ENCODE measurements around the gene ZDHHC14. TPM values are rescaled to one million over a fixed set of nuclear protein-coding genes. Genes with fewer than 3 reads are reported as not detected.

The ZDHHC14 gene
- total and polyA plus RNA-seq, 4 donors: 4.3 to 18.3 (median 8.9) TPM

- H3K27me3 ChIP-seq (ENCODE audit: control insufficient read depth in 3 of 3, insufficient read depth in 3 of 3, low read length in 2 of 3): no peaks in the 10 kb centered on the region
- H3K4me1 ChIP-seq (ENCODE audit: control insufficient read depth in 5 of 5, insufficient read depth in 5 of 5, low read length in 5 of 5): peaks cover 4 to 41% (median 12%) of the 10 kb centered on the region in 5 donors
- H3K4me3 ChIP-seq: no peak overlapping the region
- WGBS, 2 donors: 75 to 88% methylated on average over 1 of the region's 1 CpG
- DNase-seq: no peak
- H3K9ac ChIP-seq (ENCODE audit: insufficient read depth in 1 of 2, low read length in 2 of 2): no peak overlapping the region
- ATAC-seq (ENCODE audit: insufficient read depth, low FRiP score): no peak
- H3K27ac ChIP-seq (ENCODE audit: low read depth in 1 of 2, low read length in 1 of 2): no peak overlapping the region
- H3K9me3 ChIP-seq (ENCODE audit: control insufficient read depth in 4 of 4, insufficient read depth in 3 of 4, low read length in 3 of 4): no peaks in the 10 kb centered on the region
- no peak for TF ChIP-seq CTCF (IDR thresholded peaks at IDR 0.05; ENCODE audit: control extremely low read depth, extremely low read depth)
- no peaks in the 10 kb centered on the region for H3K36me3 ChIP-seq (ENCODE audit: control insufficient read depth in 4 of 4, insufficient read depth in 4 of 4, low read length in 4 of 4)
Observed at GRCh38 chr6:157522472-157522871, 141.5 kb downstream of the ZDHHC14 start.

- peaks cover 7 to 42% (median 12%) of the 10 kb centered on the region in 5 donors for H3K4me1 ChIP-seq (ENCODE audit: control insufficient read depth in 5 of 5, insufficient read depth in 5 of 5, low read length in 5 of 5)
- no peak overlapping the region for H3K4me3 ChIP-seq
- DNase-seq: no peak
- no peak overlapping the region for H3K9ac ChIP-seq (ENCODE audit: insufficient read depth in 1 of 2, low read length in 2 of 2)
- ATAC-seq (ENCODE audit: insufficient read depth, low FRiP score): no peak
- H3K9me3 ChIP-seq (ENCODE audit: control insufficient read depth in 4 of 4, insufficient read depth in 3 of 4, low read length in 3 of 4): no peaks in the 10 kb centered on the region
- 95 to 98% methylated on average over 2 of the region's 2 CpGs for WGBS, 2 donors
- no peak for TF ChIP-seq CTCF (IDR thresholded peaks at IDR 0.05; ENCODE audit: control extremely low read depth, extremely low read depth)
- H3K27ac ChIP-seq (ENCODE audit: low read depth in 1 of 2, low read length in 1 of 2): no peak overlapping the region
- H3K27me3 ChIP-seq (ENCODE audit: control insufficient read depth in 3 of 3, insufficient read depth in 3 of 3, low read length in 2 of 3): no peaks in the 10 kb centered on the region
- H3K36me3 ChIP-seq (ENCODE audit: control insufficient read depth in 4 of 4, insufficient read depth in 4 of 4, low read length in 4 of 4): no peaks in the 10 kb centered on the region
Observed at GRCh38 chr6:157524735-157525134, 143.7 kb downstream of the ZDHHC14 start.

GRCh38 chr6:157525292-157525889, 144.4 kb downstream of the ZDHHC14 start:
- Histone ChIP-seq H3K27ac (ENCODE audit: low read depth in 1 of 2, low read length in 1 of 2) (no peak overlapping the region), H3K9me3 (ENCODE audit: control insufficient read depth in 4 of 4, insufficient read depth in 3 of 4, low read length in 3 of 4) (no peaks in the 10 kb centered on the region), H3K9ac (ENCODE audit: insufficient read depth in 1 of 2, low read length in 2 of 2) (no peak overlapping the region), H3K27me3 (ENCODE audit: control insufficient read depth in 3 of 3, insufficient read depth in 3 of 3, low read length in 2 of 3) (no peaks in the 10 kb centered on the region), H3K36me3 (ENCODE audit: control insufficient read depth in 4 of 4, insufficient read depth in 4 of 4, low read length in 4 of 4) (no peaks in the 10 kb centered on the region), H3K4me1 (ENCODE audit: control insufficient read depth in 5 of 5, insufficient read depth in 5 of 5, low read length in 5 of 5) (peaks cover 7 to 43% (median 12%) of the 10 kb centered on the region in 5 donors), H3K4me3 (no peak overlapping the region)
- ATAC-seq (ENCODE audit: insufficient read depth, low FRiP score) (no peak), DNase-seq (no peak)
- no peak for TF ChIP-seq CTCF (IDR thresholded peaks at IDR 0.05; ENCODE audit: control extremely low read depth, extremely low read depth)
- 87 to 92% methylated on average over 7 of the region's 7 CpGs for WGBS, 2 donors

Measured in lung (tissue), 12 donors.